ENCODE measurements around the gene SHPK. TPM values are rescaled to one million over a fixed set of nuclear protein-coding genes. Genes with fewer than 3 reads are reported as not detected.

SHPK gene
- total and polyA plus RNA-seq, 2 of the 4 experiments (the other 2 are of a cell fraction), result 11.1 to 14.3 TPM

DNA sequence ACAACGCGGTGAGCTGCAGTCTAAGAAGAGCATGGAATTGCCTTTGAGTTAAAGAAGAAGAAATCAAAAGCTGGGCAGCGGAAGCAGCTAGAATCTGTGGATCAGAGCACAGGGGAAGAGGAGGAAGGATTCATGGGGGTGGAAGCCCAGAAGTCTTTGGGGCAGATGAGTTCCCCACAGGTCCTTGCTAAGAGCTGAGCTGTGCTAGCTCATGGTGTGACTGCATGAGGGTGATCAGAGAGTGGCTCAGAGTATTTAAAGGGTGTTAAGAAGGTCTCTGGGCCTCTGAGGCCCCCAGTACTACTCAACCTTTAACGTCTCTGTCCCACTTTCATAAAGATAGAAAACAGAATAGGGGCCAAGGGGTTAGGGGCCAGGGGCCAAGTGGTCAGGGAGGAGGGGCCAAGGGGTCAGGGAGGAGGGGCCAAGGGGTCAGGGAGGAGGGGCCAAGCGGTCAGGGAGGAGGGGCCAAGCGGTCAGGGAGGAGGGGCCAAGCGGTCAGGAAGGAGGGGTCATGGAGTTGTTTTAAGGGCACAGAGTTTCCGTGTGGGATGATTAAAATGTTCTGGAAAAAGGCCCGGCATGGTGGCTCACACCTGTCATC is 66.4 kb downstream of the SHPK start:
- H2BK15ac ChIP-seq (ENCODE audit: low read depth, low read length), result no peak overlapping the region
- H3K9me3 ChIP-seq (ENCODE audit: control insufficient read depth, insufficient read depth, low read length), result no peaks in the 10 kb centered on the region
- no peak for ATAC-seq (ENCODE audit: low read depth)
- no peak overlapping the region for H3K18ac ChIP-seq (ENCODE audit: low read depth, low read length)
- H3K56ac ChIP-seq (ENCODE audit: extremely low read depth, insufficient read depth, low read length), result no peak overlapping the region
- H3K4me3 ChIP-seq (ENCODE audit: insufficient read depth, low read depth, low read length), result no peak overlapping the region
- H2BK120ac ChIP-seq (ENCODE audit: low read depth, low read length), result no peak overlapping the region
- H3K4me2 ChIP-seq (ENCODE audit: low read depth, low read length), result no peak overlapping the region
- no peak overlapping the region for H2BK20ac ChIP-seq (ENCODE audit: low read depth, low read length)
- in situ Hi-C loops (cut with MboI; ENCODE audit: low sequenced_read_pairs), result no loop called here
- H4K5ac ChIP-seq (ENCODE audit: low read depth, low read length), result no peak overlapping the region
- dilution Hi-C loops (cut with HindIII; ENCODE audit: low sequenced_read_pairs, unreplicated experiment), result no loop called here
- H4K8ac ChIP-seq (ENCODE audit: low read depth in 2 of 2, low read length in 2 of 2), result no peak overlapping the region
- no peak overlapping the region for H3K27ac ChIP-seq (ENCODE audit: insufficient read depth, low read length)
- H3K14ac ChIP-seq (replicated peaks; ENCODE audit: low read depth, low read length), result no peak overlapping the region
- H3K4ac ChIP-seq (ENCODE audit: low read depth, low read length), result no peak overlapping the region
- no peak overlapping the region for H2BK5ac ChIP-seq (ENCODE audit: low read depth, low read length, poor library complexity, severe bottlenecking)
- no peaks in the 10 kb centered on the region for H3K4me1 ChIP-seq (ENCODE audit: control insufficient read depth, insufficient read depth, low read length)
- H2AK5ac ChIP-seq (ENCODE audit: low read depth, low read length), result no peak overlapping the region
- no peak overlapping the region for H4K91ac ChIP-seq (ENCODE audit: insufficient read depth, low read depth, low read length)
- no CpG with 5 or more reads among the region's 9 CpGs for WGBS, 2 experiments (ENCODE audit: extremely low coverage in 2 of 2, insufficient read length in 1 of 2)
- H3K23ac ChIP-seq (ENCODE audit: low read depth, low read length), result no peak overlapping the region
- H3K9me1 ChIP-seq (ENCODE audit: insufficient read depth, low read length), result no peaks in the 10 kb centered on the region; the same call in 1 of the 2 replicates
- H3K79me1 ChIP-seq (ENCODE audit: low read depth in 1 of 2, low read length in 2 of 2), result no peaks in the 10 kb centered on the region
- no peak for DNase-seq
- H3K27me3 ChIP-seq (ENCODE audit: control insufficient read depth, insufficient read depth, low read length), result no peaks in the 10 kb centered on the region
- H3K9ac ChIP-seq (ENCODE audit: low read depth, low read length), result no peak overlapping the region
- POLR2A ChIA-PET (ENCODE audit: unreplicated experiment), result no interaction called here
- no peak overlapping the region for H2AFZ ChIP-seq (replicated peaks; ENCODE audit: low read length, poor library complexity)
- intact Hi-C loops (cut with micrococcal nuclease), result no loop called here
- 0 out of 2 replicates have a peak, but pooled peaks cover 2% of the 10 kb centered on the region for H3K36me3 ChIP-seq (ENCODE audit: control insufficient read depth, insufficient read depth, low read length)
- CTCF ChIA-PET, result no interaction called here
- TF ChIP-seq MXI1 (IDR thresholded peaks at IDR 0.05; ENCODE audit: borderline replicate concordance, low read depth, low read length) (no peak), CEBPB (IDR thresholded peaks at IDR 0.05; ENCODE audit: low read depth, low read length) (no peak), POLR2A (IDR thresholded peaks at IDR 0.05; ENCODE audit: low read depth, low read length) (no peak), MAZ (IDR thresholded peaks at IDR 0.05; ENCODE audit: borderline replicate concordance, low read depth, low read length) (no peak), FOS (IDR thresholded peaks at IDR 0.05; ENCODE audit: low read depth, low read length) (no peak), MAFK (IDR thresholded peaks at IDR 0.05; ENCODE audit: low read depth, low read length) (no peak), RCOR1 (IDR thresholded peaks at IDR 0.05; ENCODE audit: insufficient replicate concordance, low read length) (no peak), CHD1 (IDR thresholded peaks at IDR 0.05; ENCODE audit: low read depth, low read length) (no peak), RAD21 (IDR thresholded peaks at IDR 0.05; ENCODE audit: low read length) (no peak), NFE2L2 (IDR thresholded peaks at IDR 0.05; ENCODE audit: low read depth, low read length) (no peak), RFX5 (IDR thresholded peaks at IDR 0.05; ENCODE audit: low read depth, low read length) (no peak), SMC3 (IDR thresholded peaks at IDR 0.05; ENCODE audit: low read depth, low read length) (no peak), BHLHE40 (IDR thresholded peaks at IDR 0.05; ENCODE audit: low read depth, low read length) (no peak)
- TF ChIP-seq, protein P1, sequence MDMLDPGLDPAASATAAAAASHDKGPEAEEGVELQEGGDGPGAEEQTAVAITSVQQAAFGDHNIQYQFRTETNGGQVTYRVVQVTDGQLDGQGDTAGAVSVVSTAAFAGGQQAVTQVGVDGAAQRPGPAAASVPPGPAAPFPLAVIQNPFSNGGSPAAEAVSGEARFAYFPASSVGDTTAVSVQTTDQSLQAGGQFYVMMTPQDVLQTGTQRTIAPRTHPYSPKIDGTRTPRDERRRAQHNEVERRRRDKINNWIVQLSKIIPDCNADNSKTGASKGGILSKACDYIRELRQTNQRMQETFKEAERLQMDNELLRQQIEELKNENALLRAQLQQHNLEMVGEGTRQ (IDR thresholded peaks at IDR 0.05; ENCODE audit: low read depth, low read length), result no peak
- TF ChIP-seq, protein P2, sequence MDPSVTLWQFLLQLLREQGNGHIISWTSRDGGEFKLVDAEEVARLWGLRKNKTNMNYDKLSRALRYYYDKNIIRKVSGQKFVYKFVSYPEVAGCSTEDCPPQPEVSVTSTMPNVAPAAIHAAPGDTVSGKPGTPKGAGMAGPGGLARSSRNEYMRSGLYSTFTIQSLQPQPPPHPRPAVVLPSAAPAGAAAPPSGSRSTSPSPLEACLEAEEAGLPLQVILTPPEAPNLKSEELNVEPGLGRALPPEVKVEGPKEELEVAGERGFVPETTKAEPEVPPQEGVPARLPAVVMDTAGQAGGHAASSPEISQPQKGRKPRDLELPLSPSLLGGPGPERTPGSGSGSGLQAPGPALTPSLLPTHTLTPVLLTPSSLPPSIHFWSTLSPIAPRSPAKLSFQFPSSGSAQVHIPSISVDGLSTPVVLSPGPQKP (IDR thresholded peaks at IDR 0.05; ENCODE audit: borderline replicate concordance, low read depth, low read length), result no peak
- TF ChIP-seq, protein P3, sequence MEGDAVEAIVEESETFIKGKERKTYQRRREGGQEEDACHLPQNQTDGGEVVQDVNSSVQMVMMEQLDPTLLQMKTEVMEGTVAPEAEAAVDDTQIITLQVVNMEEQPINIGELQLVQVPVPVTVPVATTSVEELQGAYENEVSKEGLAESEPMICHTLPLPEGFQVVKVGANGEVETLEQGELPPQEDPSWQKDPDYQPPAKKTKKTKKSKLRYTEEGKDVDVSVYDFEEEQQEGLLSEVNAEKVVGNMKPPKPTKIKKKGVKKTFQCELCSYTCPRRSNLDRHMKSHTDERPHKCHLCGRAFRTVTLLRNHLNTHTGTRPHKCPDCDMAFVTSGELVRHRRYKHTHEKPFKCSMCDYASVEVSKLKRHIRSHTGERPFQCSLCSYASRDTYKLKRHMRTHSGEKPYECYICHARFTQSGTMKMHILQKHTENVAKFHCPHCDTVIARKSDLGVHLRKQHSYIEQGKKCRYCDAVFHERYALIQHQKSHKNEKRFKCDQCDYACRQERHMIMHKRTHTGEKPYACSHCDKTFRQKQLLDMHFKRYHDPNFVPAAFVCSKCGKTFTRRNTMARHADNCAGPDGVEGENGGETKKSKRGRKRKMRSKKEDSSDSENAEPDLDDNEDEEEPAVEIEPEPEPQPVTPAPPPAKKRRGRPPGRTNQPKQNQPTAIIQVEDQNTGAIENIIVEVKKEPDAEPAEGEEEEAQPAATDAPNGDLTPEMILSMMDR (conservative IDR thresholded peaks at IDR 0.05; ENCODE audit: low read depth, low read length), result no peak
- H4K20me1 ChIP-seq (ENCODE audit: insufficient read depth, low read length), result no peaks in the 10 kb centered on the region
- no TSS peak for BruUV-seq (replicated peaks)
- no peak overlapping the region for H2AK9ac ChIP-seq (replicated peaks; ENCODE audit: low read depth, low read length, poor library complexity)
